GM23338 (cell line): ENCODE measurements around the gene MID1. TPM values are rescaled to one million over a fixed set of nuclear protein-coding genes. Genes with fewer than 3 reads are reported as not detected.

Experiments
- ATAC-seq: fragments of 200-7000 bp; cut with Tn5 transposase; 3 replicates; pipeline ENCODE4 v1.9.1; 2020
- DNase-seq: peaks from one replicate; pipeline ENCODE4 v3.0.0-alpha.2; 2015; ENCODE audit warnings: low spot score
- H2AFZ ChIP-seq: fragments of 200-600 bp; sonication (generic); 2 replicates; pipeline ENCODE4 v1.8.0; 2016; ENCODE audit warnings: antibody characterized with exemption, mild to moderate bottlenecking, moderate library complexity
- H3F3A ChIP-seq: fragments of 200-600 bp; sonication (generic); replicated peaks from 2 replicates; pipeline ENCODE4 v1.8.0; 2017; ENCODE audit warnings: antibody characterized with exemption, mixed run types, low read depth
- H3K27ac ChIP-seq: fragments of 200-600 bp; sonication (generic); 2 replicates; pipeline ENCODE4 v1.6.1; 2016; ENCODE audit warnings: low read depth
- H3K27me3 ChIP-seq: fragments of 200-600 bp; sonication (generic); 2 replicates; pipeline ENCODE4 v1.8.0; 2016; ENCODE audit warnings: mild to moderate bottlenecking, mixed run types, moderate library complexity; ENCODE audit not compliant: insufficient read depth
- H3K36me3 ChIP-seq: fragments of 200-600 bp; sonication (generic); 2 replicates; pipeline ENCODE4 v1.8.0; 2016; ENCODE audit warnings: mild to moderate bottlenecking; ENCODE audit not compliant: insufficient read depth
- H3K4me1 ChIP-seq: fragments of 200-600 bp; sonication (generic); 2 replicates; pipeline ENCODE4 v1.8.0; 2016; ENCODE audit warnings: mild to moderate bottlenecking, moderate library complexity; ENCODE audit not compliant: insufficient read depth
- H3K4me2 ChIP-seq: fragments of 200-600 bp; sonication (generic); 2 replicates; pipeline ENCODE4 v1.7.1; 2017; ENCODE audit warnings: mixed run types
- H3K4me3 ChIP-seq: fragments of 200-600 bp; sonication (generic); 2 replicates; pipeline ENCODE4 v1.6.1; 2016; ENCODE audit warnings: mixed run types
- H3K79me2 ChIP-seq: fragments of 200-600 bp; sonication (generic); replicated peaks from 2 replicates; pipeline ENCODE4 v1.8.0; 2017; ENCODE audit warnings: mild to moderate bottlenecking; ENCODE audit not compliant: insufficient read depth
- H3K9me2 ChIP-seq: fragments of 200-600 bp; sonication (generic); 2 replicates; pipeline ENCODE4 v1.8.0; 2017; ENCODE audit not compliant: insufficient read depth
- H4K20me1 ChIP-seq: fragments of 200-600 bp; sonication (generic); replicated peaks from 2 replicates; pipeline ENCODE4 v1.8.0; 2017; ENCODE audit warnings: mild to moderate bottlenecking; ENCODE audit not compliant: insufficient read depth
- H3K27ac Mint-ChIP-seq: 2 replicates; pipeline ENCODE4 v1.8.0; 2020; ENCODE audit warnings: inconsistent platforms, mild to moderate bottlenecking, moderate library complexity, mixed read lengths
- H3K27me3 Mint-ChIP-seq: 3 replicates; pipeline ENCODE4 v1.8.0; 2022; ENCODE audit warnings: low read depth, mild to moderate bottlenecking, moderate library complexity, mixed read lengths, inconsistent platforms; ENCODE audit not compliant: insufficient read depth, poor library complexity
- H3K36me3 Mint-ChIP-seq: 3 replicates; pipeline ENCODE4 v1.8.0; 2021; ENCODE audit warnings: low read depth, mild to moderate bottlenecking, inconsistent platforms, moderate library complexity, mixed read lengths
- H3K4me1 Mint-ChIP-seq: 3 replicates; pipeline ENCODE4 v1.8.0; 2020; ENCODE audit warnings: mild to moderate bottlenecking, inconsistent platforms, mixed read lengths
- H3K4me3 Mint-ChIP-seq: 3 replicates; pipeline ENCODE4 v1.8.0; 2021; ENCODE audit warnings: moderate library complexity, mild to moderate bottlenecking, inconsistent platforms, mixed read lengths
- H3K9me3 Mint-ChIP-seq: 3 replicates; pipeline ENCODE4 v1.8.0; 2020; ENCODE audit warnings: moderate library complexity, mild to moderate bottlenecking, inconsistent platforms, mixed read lengths
- CREB1 ChIP-seq: fragments of 250-450 bp; sonication (Bioruptor Pico); IDR thresholded peaks from 2 replicates; pipeline ENCODE4 v1.5.0; 2020; ENCODE audit warnings: low read depth, mild to moderate bottlenecking, moderate library complexity
- CTCF ChIP-seq, 2 experiments: fragments of 200-600 bp in 1 of 2; sonication (generic) in 1 of 2; conservative IDR thresholded peaks; 2 replicates each; pipeline versions ENCODE4 v1.5.1 to v1.6.1; 2016 to 2017; ENCODE audit warnings: antibody characterized with exemption in 2 of 2, low read depth in 2 of 2, mild to moderate bottlenecking in 2 of 2, moderate library complexity in 1 of 2
- ETS1 ChIP-seq: IDR thresholded peaks from 2 replicates; pipeline ENCODE4 v1.6.1; 2016; ENCODE audit warnings: antibody characterized with exemption
- EZH2 ChIP-seq: fragments of 200-600 bp; sonication (generic); IDR thresholded peaks from one replicate; pipeline ENCODE4 v1.8.0; 2017; ENCODE audit warnings: antibody characterized with exemption, mild to moderate bottlenecking, low read depth; ENCODE audit not compliant: unreplicated experiment
- EZH2phosphoT487 ChIP-seq: fragments of 200-600 bp; sonication (generic); IDR thresholded peaks from one replicate; pipeline ENCODE4 v1.8.1; 2018; ENCODE audit warnings: antibody characterized with exemption; ENCODE audit not compliant: unreplicated experiment
- JUNB ChIP-seq: IDR thresholded peaks from one replicate; pipeline ENCODE4 v1.6.1; 2016; ENCODE audit warnings: antibody characterized with exemption; ENCODE audit not compliant: unreplicated experiment
- NANOG ChIP-seq: IDR thresholded peaks from 2 replicates; pipeline ENCODE4 v1.6.1; 2016; ENCODE audit warnings: antibody characterized with exemption, borderline replicate concordance
- POLR2AphosphoS5 ChIP-seq: IDR thresholded peaks from 2 replicates; pipeline ENCODE4 v1.6.1; 2016; ENCODE audit warnings: antibody characterized with exemption, low read depth
- REST ChIP-seq: IDR thresholded peaks from one replicate; pipeline ENCODE4 v1.6.1; 2018; ENCODE audit warnings: antibody characterized with exemption; ENCODE audit not compliant: unreplicated experiment
- STAT1 ChIP-seq: IDR thresholded peaks from one replicate; pipeline ENCODE4 v1.6.1; 2016; ENCODE audit warnings: antibody characterized with exemption; ENCODE audit not compliant: unreplicated experiment
- ZNF114 ChIP-seq: fragments of 250-450 bp; sonication (Bioruptor Pico); IDR thresholded peaks from 2 replicates; pipeline ENCODE4 v1.5.0; 2020; ENCODE audit warnings: mild to moderate bottlenecking, moderate library complexity
- ZNF331 ChIP-seq: fragments of 250-450 bp; sonication (Bioruptor Pico); IDR thresholded peaks from 2 replicates; pipeline ENCODE4 v1.5.0; 2020; ENCODE audit warnings: low read depth, mild to moderate bottlenecking, moderate library complexity
- ZNF462 ChIP-seq: fragments of 250-450 bp; sonication (Bioruptor Pico); IDR thresholded peaks from 2 replicates; pipeline ENCODE4 v1.5.0; 2020; ENCODE audit warnings: mild to moderate bottlenecking, moderate library complexity
- polyA plus RNA-seq: library from polyadenylated mRNA; unstranded; fragments of >200 nt; fragmentation: Nextera tagmentation; extraction: Ambion mirVana; gene quantifications from 2 replicates; pipeline ENCODE4 v1.2.1, GENCODE V29; 2016
- total RNA-seq: library from RNA; depleted of rRNA; stranded (reverse); fragments of >200 nt; shearing (Covaris generic); gene quantifications from 2 replicates; pipeline ENCODE4 v1.2.3, GENCODE V29; 2014

The MID1 gene
- total and polyA plus RNA-seq, 2 experiments from 2014 or later = 27.2 to 39.3 TPM

GRCh38 chrX:10566716-10567097, 53.7 kb downstream of the MID1 start:
- Histone ChIP-seq H3K79me2 (peaks cover 82% of the 10 kb centered on the region), H3K27ac (no peak overlapping the region)
- ATAC-seq = no peak

More at GRCh38 chrX:10566716-10567097, 53.7 kb downstream of the MID1 start:
- H3K4me3 ChIP-seq = no peak overlapping the region
- H3K27me3 ChIP-seq = no peaks in the 10 kb centered on the region
- no peak for TF ChIP-seq JUNB
- TF ChIP-seq STAT1 = no peak
- TF ChIP-seq REST = no peak
- TF ChIP-seq EZH2 = no peak
- TF ChIP-seq POLR2AphosphoS5 = no peak
- TF ChIP-seq NANOG = no peak
- TF ChIP-seq ZNF114 (CRISPR knock-in tag) = no peak
- no peak for TF ChIP-seq ZNF462 (CRISPR knock-in tag)
- TF ChIP-seq EZH2phosphoT487 = no peak
- TF ChIP-seq ZNF331 (CRISPR knock-in tag) = no peak
- no peak for TF ChIP-seq ETS1
- no peak for TF ChIP-seq CREB1 (CRISPR knock-in tag)
- no peak for TF ChIP-seq CTCF (conservative IDR thresholded peaks at IDR 0.05; ENCODE audit: low read depth in 2 of 2)
- H3K4me3 Mint-ChIP-seq = no peak overlapping the region
- H3K27me3 Mint-ChIP-seq = peaks cover 5% of the 10 kb centered on the region
- H2AFZ ChIP-seq = no peak overlapping the region
- no peaks in the 10 kb centered on the region for H3F3A ChIP-seq
- no peaks in the 10 kb centered on the region for H3K9me2 ChIP-seq
- H3K36me3 ChIP-seq = no peaks in the 10 kb centered on the region
- no peak for DNase-seq
- no peak overlapping the region for H3K27ac Mint-ChIP-seq
- H3K4me2 ChIP-seq = no peak overlapping the region
- peaks cover 37% of the 10 kb centered on the region for H3K4me1 Mint-ChIP-seq
- H3K36me3 Mint-ChIP-seq = peaks cover 24% of the 10 kb centered on the region
- H3K9me3 Mint-ChIP-seq = no peaks in the 10 kb centered on the region
- H4K20me1 ChIP-seq = no peaks in the 10 kb centered on the region
- peaks cover 18% of the 10 kb centered on the region for H3K4me1 ChIP-seq
